ENCODE data around the gene TSC22D1.
"Not testable (repeated sequence)": the region's sequence is repeated elsewhere in the genome, so short reads cannot be mapped to it uniquely, and the experiment has no call there.

Gene TSC22D1

DNA sequence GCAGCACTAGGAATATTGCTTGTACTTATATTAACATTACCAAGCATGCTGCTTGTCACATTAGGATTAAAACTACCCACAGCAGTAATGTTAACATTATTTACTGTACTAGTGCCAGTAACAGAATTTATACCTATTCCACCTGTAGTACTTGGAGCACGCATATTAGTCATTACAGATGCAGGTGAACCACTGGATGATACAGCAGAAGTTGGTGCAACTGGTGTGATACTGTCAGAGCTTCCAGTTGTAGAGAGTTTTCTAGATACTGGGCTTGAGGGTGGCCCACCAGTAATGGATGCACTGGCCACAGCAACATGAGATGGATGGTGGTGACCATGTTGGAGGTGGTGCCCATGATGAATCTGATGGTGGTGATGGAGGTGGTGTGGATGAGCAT lies 1.1 kb downstream of the TSC22D1 start:
- no peak for TF ChIP-seq Cebpa-rat (IDR thresholded peaks at IDR 0.05)
- Histone ChIP-seq H3K36me3 (peaks cover 0 to 12% (median 5%) of the 10 kb centered on the region in 11 experiments; a peak in 7 of 22 replicates), H3K9ac (peak overlapping the region; percentile 91 to 98 (median 97); a peak in 20 of 22 replicates), H3K27me3 (no peaks in the 10 kb centered on the region), H3K4me3 (peak overlapping the region; percentile 89 to 98 (median 94)), H4K20me1 (peaks cover 0 to 32% (median 15%) of the 10 kb centered on the region in 11 experiments; a peak in 15 of 22 replicates), H3K27ac (peak overlapping the region in 4 of 11 experiments; percentile 95 to 97 (median 96); a peak in 3 of 22 replicates), H3K4me2 (peak overlapping the region; percentile 82 to 98 (median 90)), H3K4me1 (peaks cover 43 to 55% (median 49%) of the 10 kb centered on the region in 10 experiments), H3K9me3 (replicated peaks in 1 of 11) (no peaks in the 10 kb centered on the region)

DNA sequence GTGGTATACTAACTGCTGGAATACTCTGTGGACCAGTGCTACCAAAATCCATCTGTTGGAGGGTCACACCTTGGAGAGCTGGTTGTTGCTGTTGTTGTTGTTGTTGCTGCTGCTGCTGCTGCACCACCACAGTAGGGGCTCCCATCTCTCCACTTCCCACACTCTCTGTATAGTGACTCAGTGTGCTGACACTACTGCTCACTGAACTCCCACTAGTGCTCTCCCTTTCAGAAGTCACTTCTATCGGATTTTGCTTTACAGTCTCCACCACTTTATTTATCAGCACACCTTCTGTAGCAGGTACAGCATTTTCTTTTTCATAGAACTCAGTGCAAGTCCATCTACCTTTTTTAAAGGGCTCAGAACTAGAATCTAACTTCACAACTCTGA lies 1.7 kb downstream of the TSC22D1 start:
- H3K27ac ChIP-seq, result no peak overlapping the region
- H4K20me1 ChIP-seq, result peaks cover 0 to 34% (median 15%) of the 10 kb centered on the region in 11 experiments; a peak in 15 of 22 replicates
- H3K4me1 ChIP-seq, result peaks cover 43 to 58% (median 49%) of the 10 kb centered on the region in 10 experiments
- H3K4me3 ChIP-seq, result peak overlapping the region in 4 of 10 experiments; percentile 89 to 97 (median 94); a peak in 3 of 20 replicates
- H3K36me3 ChIP-seq, result peaks cover 0 to 14% (median 5%) of the 10 kb centered on the region in 11 experiments; a peak in 7 of 22 replicates
- peak overlapping the region; percentile 82 to 98 (median 90) for H3K4me2 ChIP-seq
- TF ChIP-seq Cebpa-rat (IDR thresholded peaks at IDR 0.05), result no peak
- H3K9me3 ChIP-seq (replicated peaks in 1 of 11), result no peaks in the 10 kb centered on the region
- H3K9ac ChIP-seq, result no peak overlapping the region
- no peaks in the 10 kb centered on the region for H3K27me3 ChIP-seq

DNA sequence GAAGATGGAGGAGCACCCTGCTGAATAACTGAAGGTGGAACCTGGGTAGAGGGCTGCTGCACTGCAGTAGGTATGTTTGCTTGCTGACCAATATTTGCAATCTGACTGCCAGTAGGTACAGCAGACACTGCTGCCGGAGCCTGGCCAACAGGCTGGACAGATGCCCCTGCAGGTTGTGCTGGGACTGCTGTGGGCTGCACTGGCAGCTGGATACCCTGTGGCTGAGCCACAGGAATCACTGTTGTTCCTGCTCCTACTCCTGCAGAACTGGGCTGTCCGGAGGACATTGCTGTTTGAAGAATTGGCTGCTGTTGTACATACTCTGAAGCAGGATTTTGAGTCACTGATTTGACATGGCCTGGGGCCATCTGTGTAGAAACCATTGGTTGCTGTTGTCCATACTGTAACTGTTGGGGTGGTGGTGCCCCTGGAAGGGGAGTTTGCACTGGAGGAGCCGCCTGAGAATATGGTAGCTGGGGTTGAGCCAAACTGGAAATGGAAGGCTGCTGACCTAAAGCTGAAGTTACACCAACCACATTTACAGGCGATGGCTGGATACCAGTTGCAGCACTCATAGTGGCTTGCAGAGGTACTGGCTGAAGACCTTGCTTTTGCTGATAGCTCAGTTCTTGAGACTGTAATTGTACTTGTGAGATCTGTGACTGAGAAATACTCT lies 2.2 kb downstream of the TSC22D1 start:
- Histone ChIP-seq H3K4me3 (no peak overlapping the region), H3K27ac (no peak overlapping the region), H4K20me1 (peaks cover 0 to 34% (median 15%) of the 10 kb centered on the region in 11 experiments; a peak in 15 of 22 replicates), H3K9ac (no peak overlapping the region), H3K27me3 (no peaks in the 10 kb centered on the region), H3K4me1 (peaks cover 43 to 58% (median 49%) of the 10 kb centered on the region in 10 experiments), H3K9me3 (replicated peaks in 1 of 11) (no peaks in the 10 kb centered on the region), H3K36me3 (peaks cover 0 to 14% (median 5%) of the 10 kb centered on the region in 11 experiments; a peak in 7 of 22 replicates), H3K4me2 (peak overlapping the region; percentile 82 to 98 (median 90))
- TF ChIP-seq Cebpa-rat (IDR thresholded peaks at IDR 0.05), result no peak

DNA sequence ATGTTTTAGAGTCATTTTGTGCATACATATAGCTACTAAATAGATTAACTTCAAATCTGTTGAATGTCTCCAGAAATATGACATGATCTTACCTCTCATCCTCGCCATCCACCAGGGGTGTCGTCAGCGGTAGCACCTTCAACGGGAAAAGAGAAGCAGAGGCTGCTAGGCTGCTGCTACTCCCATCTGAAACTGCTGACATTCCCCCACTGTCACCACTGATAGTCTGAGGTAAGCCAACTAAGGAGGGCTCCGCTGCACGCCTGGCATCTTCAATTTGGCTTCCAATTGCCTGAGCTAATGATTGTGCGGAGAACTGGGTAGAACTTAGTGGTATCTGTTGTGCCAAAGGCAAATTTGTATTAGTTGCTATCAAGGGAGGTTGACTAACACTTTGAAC lies 3.1 kb downstream of the TSC22D1 start:
- Histone ChIP-seq H3K4me3 (peak overlapping the region in 2 of 10 experiments; percentile 3 to 9; a peak in 2 of 20 replicates), H3K36me3 (peaks cover 0 to 19% (median 5%) of the 10 kb centered on the region in 11 experiments; a peak in 7 of 22 replicates), H4K20me1 (peaks cover 0 to 34% (median 15%) of the 10 kb centered on the region in 11 experiments; a peak in 15 of 22 replicates), H3K27ac (no peak overlapping the region), H3K9me3 (replicated peaks in 1 of 11) (no peaks in the 10 kb centered on the region), H3K4me1 (peaks cover 36 to 51% (median 42%) of the 10 kb centered on the region in 10 experiments), H3K4me2 (peak overlapping the region; percentile 82 to 98 (median 90)), H3K27me3 (no peaks in the 10 kb centered on the region), H3K9ac (no peak overlapping the region)
- no peak for TF ChIP-seq Cebpa-rat (IDR thresholded peaks at IDR 0.05)

DNA sequence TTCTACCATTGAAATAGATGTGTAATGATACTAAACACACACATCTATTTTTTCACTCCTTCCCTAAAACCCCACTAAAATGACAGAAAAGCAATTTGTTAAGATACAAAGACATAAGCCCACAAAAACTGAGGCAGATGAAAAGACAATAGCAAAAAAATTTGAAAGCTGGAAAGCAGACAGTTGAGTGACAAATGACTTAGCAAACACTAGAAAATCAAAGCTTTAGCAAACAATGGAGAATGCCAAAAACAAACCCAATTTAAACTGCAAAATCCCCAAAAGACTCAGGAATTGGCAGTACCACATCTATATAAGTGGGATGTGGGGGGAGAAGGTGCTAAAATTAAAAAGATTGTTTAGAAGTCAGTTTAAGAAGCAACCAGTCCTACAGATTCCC lies 9.5 kb downstream of the TSC22D1 start:
- H3K4me1 ChIP-seq, result peaks cover 0 to 13% (median 1%) of the 10 kb centered on the region in 10 experiments; a peak in 7 of 20 replicates
- peaks cover 0 to 18% (median 0%) of the 10 kb centered on the region in 11 experiments; a peak in 5 of 22 replicates for H4K20me1 ChIP-seq
- TF ChIP-seq Cebpa-rat (IDR thresholded peaks at IDR 0.05), result no peak
- no peak overlapping the region for H3K9ac ChIP-seq
- peaks cover 0 to 12% (median 0%) of the 10 kb centered on the region in 11 experiments; a peak in 1 of 22 replicates for H3K36me3 ChIP-seq
- no peak overlapping the region for H3K27ac ChIP-seq
- no peak overlapping the region for H3K4me3 ChIP-seq
- H3K27me3 ChIP-seq, result no peaks in the 10 kb centered on the region
- no peak overlapping the region for H3K4me2 ChIP-seq
- H3K9me3 ChIP-seq (replicated peaks in 1 of 11), result peaks cover 0 to 9% (median 0%) of the 10 kb centered on the region in 11 experiments; a peak in 3 of 22 replicates

DNA sequence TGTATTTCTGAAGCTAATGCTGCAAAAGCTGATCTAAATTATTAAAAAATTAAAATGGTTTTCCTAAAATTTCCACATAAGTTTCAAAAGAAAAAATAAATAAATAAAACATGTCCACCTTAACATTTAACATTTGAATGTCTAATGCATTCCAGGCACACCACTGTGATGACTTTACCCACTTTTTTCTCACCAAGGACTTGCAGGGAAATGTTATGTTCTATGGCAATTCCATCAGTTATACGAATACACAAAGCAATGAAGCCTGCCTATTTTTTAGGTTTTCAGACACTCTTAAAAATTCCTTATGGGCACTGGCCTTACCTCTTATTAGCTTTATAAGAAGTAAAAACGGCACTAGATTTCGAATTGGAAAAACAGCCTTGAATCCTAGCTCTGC lies 10.2 kb downstream of the TSC22D1 start:
- Histone ChIP-seq H3K4me3 (no peak overlapping the region), H3K9me3 (replicated peaks in 1 of 11) (peaks cover 0 to 9% (median 0%) of the 10 kb centered on the region in 11 experiments; a peak in 4 of 22 replicates), H3K4me2 (no peak overlapping the region), H3K9ac (no peak overlapping the region), H3K36me3 (peaks cover 0 to 12% (median 0%) of the 10 kb centered on the region in 11 experiments; a peak in 1 of 22 replicates), H3K4me1 (peaks cover 0 to 6% (median 0%) of the 10 kb centered on the region in 10 experiments; a peak in 1 of 20 replicates), H4K20me1 (peaks cover 0 to 18% (median 0%) of the 10 kb centered on the region in 11 experiments; a peak in 5 of 22 replicates), H3K27ac (no peak overlapping the region), H3K27me3 (no peaks in the 10 kb centered on the region)
- no peak for TF ChIP-seq Cebpa-rat (IDR thresholded peaks at IDR 0.05)

DNA sequence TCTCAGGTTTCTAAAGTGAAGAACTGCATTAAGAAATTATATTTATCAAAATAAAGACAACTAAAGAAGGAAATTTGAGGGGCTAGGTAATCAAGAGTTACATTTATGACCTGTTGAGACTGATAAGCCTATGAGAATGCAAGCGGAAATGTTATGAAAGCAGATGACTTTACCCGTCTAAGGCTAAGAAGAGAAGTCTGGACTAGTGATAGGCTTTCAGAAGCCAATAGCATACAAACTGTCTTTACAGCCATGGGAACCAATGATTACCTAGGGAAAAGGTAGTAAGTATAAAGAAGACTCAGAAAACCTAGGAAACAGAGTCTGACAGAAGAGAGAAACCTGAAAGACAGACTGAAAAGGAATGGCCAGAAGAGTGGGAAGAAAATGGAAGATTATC lies 11.2 kb downstream of the TSC22D1 start:
- no peak overlapping the region for H3K9ac ChIP-seq
- H3K9me3 ChIP-seq (replicated peaks in 1 of 11), result peaks cover 0 to 9% (median 0%) of the 10 kb centered on the region in 11 experiments; a peak in 4 of 22 replicates
- H3K4me3 ChIP-seq, result no peak overlapping the region
- no peak overlapping the region for H3K4me2 ChIP-seq
- H3K27ac ChIP-seq, result no peak overlapping the region
- peaks cover 0 to 11% (median 0%) of the 10 kb centered on the region in 11 experiments; a peak in 5 of 22 replicates for H4K20me1 ChIP-seq
- TF ChIP-seq Cebpa-rat (IDR thresholded peaks at IDR 0.05), result no peak
- peaks cover 0 to 13% (median 0%) of the 10 kb centered on the region in 11 experiments; a peak in 2 of 22 replicates for H3K36me3 ChIP-seq
- H3K4me1 ChIP-seq, result 0 out of 20 replicates have a peak, but pooled peaks cover 0 to 2% (median 0%) of the 10 kb centered on the region in 10 experiments
- no peaks in the 10 kb centered on the region for H3K27me3 ChIP-seq

DNA sequence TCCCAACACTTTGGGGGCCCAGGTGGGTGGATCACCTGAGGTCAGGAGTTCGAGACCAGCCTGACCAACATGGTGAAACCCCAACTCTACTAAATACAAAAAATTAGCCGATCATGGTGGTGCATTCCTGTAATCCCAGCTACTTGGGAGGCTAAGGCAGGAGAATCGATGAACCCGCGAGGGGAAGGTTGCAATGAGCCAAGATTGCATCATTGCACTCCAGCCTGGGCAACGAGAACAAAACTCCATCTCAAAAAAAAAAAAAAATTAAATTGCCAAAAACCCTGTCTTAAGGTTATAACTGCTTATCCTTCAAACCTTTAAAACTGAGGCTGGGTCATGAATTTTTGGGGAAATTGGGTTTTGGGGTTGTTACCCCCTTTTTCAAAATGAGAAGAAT lies 13.3 kb downstream of the TSC22D1 start:
- not testable (repeated sequence) for H3K4me2 ChIP-seq; H3K9me3 ChIP-seq (replicated peaks in 1 of 11); H3K27ac ChIP-seq; H3K4me3 ChIP-seq; H3K9ac ChIP-seq; H3K27me3 ChIP-seq; H3K4me1 ChIP-seq
- peaks cover 0 to 19% (median 0%) of the 10 kb centered on the region in 11 experiments; a peak in 4 of 22 replicates for H3K36me3 ChIP-seq
- peaks cover 0 to 11% (median 0%) of the 10 kb centered on the region in 11 experiments; a peak in 5 of 22 replicates for H4K20me1 ChIP-seq

DNA sequence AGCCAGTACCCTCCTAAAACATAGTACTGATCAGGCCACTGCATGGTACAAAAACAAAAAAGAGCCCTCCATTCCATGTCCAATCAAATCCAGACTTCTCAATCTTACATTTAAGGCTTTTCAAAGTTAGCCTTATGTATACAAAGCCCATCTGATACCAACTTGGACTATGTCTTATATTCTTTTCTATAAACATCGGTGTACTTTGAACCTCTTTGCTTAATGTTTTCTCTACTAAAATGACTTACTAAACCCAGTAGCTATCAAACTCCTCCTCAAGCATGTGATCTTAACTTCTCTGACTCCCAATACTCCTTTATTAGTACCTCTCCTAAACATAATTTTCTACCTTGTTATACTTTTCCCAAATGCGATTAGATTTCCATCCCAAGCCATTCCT lies 14.8 kb downstream of the TSC22D1 start:
- peaks cover 0 to 19% (median 0%) of the 10 kb centered on the region in 11 experiments; a peak in 4 of 22 replicates for H3K9me3 ChIP-seq (replicated peaks in 1 of 11)
- no peak for TF ChIP-seq Cebpa-rat (IDR thresholded peaks at IDR 0.05)

More for the DNA sequence above, 14.8 kb downstream of the TSC22D1 start:
- Histone ChIP-seq H3K36me3 (peaks cover 9 to 29% (median 10%) of the 10 kb centered on the region in 11 experiments; a peak in 21 of 22 replicates), H3K4me2 (no peak overlapping the region), H3K27ac (no peak overlapping the region), H3K4me1 (no peaks in the 10 kb centered on the region), H3K27me3 (no peaks in the 10 kb centered on the region), H4K20me1 (peaks cover 0 to 4% (median 0%) of the 10 kb centered on the region in 11 experiments; a peak in 2 of 22 replicates), H3K4me3 (no peak overlapping the region), H3K9ac (no peak overlapping the region)

All from BLaER1 treated with 17β-estradiol and CSF1 and Interleukin-3, amounts not matched to agents 10 nM and 100 nM (cell line).